Sigmoid colon (tissue), 4 donors: ENCODE measurements around the gene CCSER1.

Experiments
- CTCF ChIP-seq, 4 experiments: fragments of 450-650 bp in 3 of 4; fragments of 200-600 bp in 1 of 4; IDR thresholded peaks; one replicate each; pipeline ENCODE4 v1.5.1; 2016 to 2019; ENCODE audit warnings: antibody characterized with exemption in 4 of 4, mild to moderate bottlenecking in 3 of 4, moderate library complexity in 2 of 4
- POLR2AphosphoS5 ChIP-seq, 4 donors: sonication (generic); formaldehyde crosslinking; IDR thresholded peaks; one replicate each; pipeline ENCODE4 v1.6.1; 2017; ENCODE audit warnings: antibody characterized with exemption in 4 of 4

GRCh38 chr4:90570615-90571014 lies 443.4 kb downstream of the CCSER1 start:
- TF ChIP-seq CTCF (IDR thresholded peaks at IDR 0.05) (no peak), POLR2AphosphoS5 (IDR thresholded peaks at IDR 0.05) (no peak)
